A549 treated with DMSO at 1 μM for 4 hours (cell line): ENCODE data around the gene BCL2A1. TPM values are rescaled to one million over a fixed set of nuclear protein-coding genes. Genes with fewer than 3 reads are reported as not detected.

Source experiments
- total RNA-seq: library from RNA; stranded (reverse); fragments of 200-300 nt; extraction: Qiagen RNA extraction; gene quantifications from 5 replicates; pipeline ENCODE4 v1.2.3, GENCODE V29; 2022; ENCODE audit warnings: low read depth

Gene BCL2A1
- total RNA-seq, result 16.7 to 27.1 TPM (median 19.4 TPM) in 5 replicates

DNA sequence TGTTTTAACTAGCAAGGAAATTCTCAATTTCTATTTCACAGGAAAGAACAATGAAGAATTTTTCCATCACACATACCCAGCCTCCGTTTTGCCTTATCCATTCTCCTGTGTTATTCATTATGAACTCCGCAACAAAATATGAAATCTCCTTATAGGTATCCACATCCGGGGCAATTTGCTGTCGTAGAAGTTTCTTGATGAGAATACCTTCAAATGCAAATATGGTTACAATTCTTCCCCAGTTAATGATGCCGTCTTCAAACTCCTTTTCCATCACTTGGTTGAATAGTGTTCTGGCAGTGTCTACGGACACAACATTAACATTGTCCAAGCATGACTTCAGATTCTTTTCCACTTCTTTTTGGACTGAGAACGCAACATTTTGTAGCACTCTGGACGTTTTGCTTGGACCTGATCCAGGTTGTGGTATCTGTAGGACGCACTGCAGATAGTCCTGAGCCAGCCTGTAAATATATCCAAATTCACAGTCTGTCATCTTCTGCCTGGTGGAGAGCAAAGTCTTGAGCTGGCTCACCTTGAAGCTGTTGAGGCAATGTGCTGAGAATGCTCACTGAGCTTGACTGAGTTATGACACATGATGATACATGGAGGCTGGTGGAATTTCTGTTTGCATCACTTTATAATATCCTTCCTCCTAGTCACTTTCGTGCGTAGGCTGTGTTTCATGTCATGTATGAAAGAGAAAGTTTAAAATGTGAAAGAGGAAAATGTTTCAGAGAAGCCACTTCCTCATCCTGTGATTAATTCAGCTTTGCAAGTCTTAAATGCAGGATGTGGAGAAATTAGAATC, at the start of gene BCL2A1:
TSS of gene BCL2A1 (minus strand) at position 573 of the 811 bp plus-strand sequence. CDS start at position 496, 77 bp downstream.

Other genes starting within 250 kb of the BCL2A1 start
- gene MTHFS, start 74.2 kb downstream of the BCL2A1 start, total RNA-seq, result 78.0 to 102 TPM (median 84.1 TPM) in 5 replicates
- 108 to 130 TPM (median 122 TPM) in 5 replicates for gene ZFAND6, start 88.5 kb upstream of the BCL2A1 start, total RNA-seq
- gene FAH, start 181.8 kb upstream of the BCL2A1 start, total RNA-seq, result 33.0 to 40.2 TPM (median 38.0 TPM) in 5 replicates